K562 treated with DMSO at 1 percent for 12 hours (cell line): ENCODE data around the gene DENND6A. TPM values are rescaled to one million over a fixed set of nuclear protein-coding genes. Genes with fewer than 3 reads are reported as not detected.

Experiments
- total RNA-seq: library from RNA; unstranded; fragments of 300-600 nt; gene quantifications from 2 replicates; pipeline ENCODE4 v1.2.3, GENCODE V29; 2022; ENCODE audit not compliant: insufficient read depth

Gene DENND6A
- 3.0 and 7.0 TPM in 2 replicates for total RNA-seq

GRCh38 chr3:57692396-57693147 lies at the start of gene DENND6A:
Gene DENND6A (minus strand): TSS chr3:57693077. CDS start chr3:57693018, 59 bp downstream.

GRCh38 chr3:57597127-57597923 lies 95.6 kb downstream of the DENND6A start, which contains the start of gene ARF4:
Gene ARF4 (minus strand): TSS chr3:57597344. CDS start chr3:57597140, 204 bp downstream.

Other genes with a start within 250 kb of the DENND6A start
- gene DNAH12, start 148.7 kb downstream of the DENND6A start, total RNA-seq: 0.27 TPM in 1 of 2 replicates, not detected in the other
- 2.7 and 12.7 TPM in 2 replicates for gene PDE12, start 136.8 kb downstream of the DENND6A start, total RNA-seq
- 55.8 and 96.0 TPM in 2 replicates for gene ARF4, start 95.7 kb downstream of the DENND6A start, total RNA-seq
- 7.4 and 28.2 TPM in 2 replicates for gene SLMAP, start 63.2 kb upstream of the DENND6A start, total RNA-seq